ENCODE data around the gene CTNNA2.

CTNNA2 gene

GRCh38 chr2:79512442-79513401 is at the start of gene CTNNA2:
TSS of gene CTNNA2 (plus strand) at chr2:79513051.
- DNase-seq = peak; percentile 62

GRCh38 chr2:79487399-79487798 is 25.5 kb upstream of the CTNNA2 start:
- DNase-seq = no peak

GRCh38 chr2:79511320-79511951 is 1.4 kb upstream of the CTNNA2 start:
- no peak for DNase-seq

GRCh38 chr2:79513711-79514110 is 860 bp downstream of the CTNNA2 start:
- no peak for DNase-seq

- DNase-seq = no peak
Observed at GRCh38 chr2:79529636-79530035, 16.8 kb downstream of the CTNNA2 start.

GRCh38 chr2:79530443-79530842 is 17.6 kb downstream of the CTNNA2 start:
- no peak for DNase-seq

GRCh38 chr2:79547568-79547967 is 34.7 kb downstream of the CTNNA2 start:
- no peak for DNase-seq

- DNase-seq = no peak
Observed at GRCh38 chr2:79552653-79553052, 39.8 kb downstream of the CTNNA2 start.

- no peak for DNase-seq
Observed at GRCh38 chr2:79554899-79555298, 42.0 kb downstream of the CTNNA2 start.

- DNase-seq = no peak
Observed at GRCh38 chr2:79564065-79564464, 51.2 kb downstream of the CTNNA2 start.

GRCh38 chr2:79569048-79569447 is 56.2 kb downstream of the CTNNA2 start:
- DNase-seq = no peak

- no peak for DNase-seq
Observed at GRCh38 chr2:79573895-79574674, 61.2 kb downstream of the CTNNA2 start.

- no peak for DNase-seq
Observed at GRCh38 chr2:79576451-79576850, 63.6 kb downstream of the CTNNA2 start.

- DNase-seq = no peak
Observed at GRCh38 chr2:79578952-79579351, 66.1 kb downstream of the CTNNA2 start.

GRCh38 chr2:79580175-79580574 is 67.3 kb downstream of the CTNNA2 start:
- DNase-seq = no peak

GRCh38 chr2:79585701-79586433 is 73.0 kb downstream of the CTNNA2 start:
- DNase-seq = no peak

- no peak for DNase-seq
Observed at GRCh38 chr2:79591281-79591680, 78.4 kb downstream of the CTNNA2 start.

- no peak for DNase-seq
Observed at GRCh38 chr2:79593237-79593867, 80.5 kb downstream of the CTNNA2 start.

- no peak for DNase-seq
Observed at GRCh38 chr2:79596403-79596802, 83.6 kb downstream of the CTNNA2 start.

- DNase-seq = no peak
Observed at GRCh38 chr2:79604748-79605147, 91.9 kb downstream of the CTNNA2 start.

GRCh38 chr2:79611448-79612016 is 98.7 kb downstream of the CTNNA2 start:
- no peak for DNase-seq

GRCh38 chr2:79612999-79613398 is 100.1 kb downstream of the CTNNA2 start:
- peak; percentile 7 for DNase-seq
